HCT116 (cell line): ENCODE measurements around the gene TMEM214. TPM values are rescaled to one million over a fixed set of nuclear protein-coding genes. Genes with fewer than 3 reads are reported as not detected.

Experiments
- ATAC-seq: fragments of 200-7000 bp; cut with Tn5 transposase; 2 replicates; pipeline ENCODE4 v1.9.1; 2020; ENCODE audit warnings: mild to moderate bottlenecking, moderate library complexity
- BruUV-seq: library from RNA; stranded (reverse); fragments of 400-500 nt; replicated peaks from 2 replicates; lab custom pipeline; 2021; lab: Mats Ljungman, UMichigan
- CTCF ChIA-PET: fragments of 300-600 bp; sonication (Branson Sonifier 250); formaldehyde crosslinking; loops from one replicate; lab custom pipeline; 2021; ENCODE audit warnings: antibody characterized with exemption; lab: Charles Lee
- POLR2A ChIA-PET: fragments of 300-600, 350-600 bp; sonication (Branson Sonifier 250); formaldehyde crosslinking; loops from one replicate; lab custom pipeline; 2021; ENCODE audit warnings: antibody characterized with exemption; lab: Charles Lee
- RAD21 ChIA-PET, 2 experiments: fragments of 300-600 bp; sonication (Branson Sonifier 250); formaldehyde crosslinking; loops; one replicate each; lab custom pipeline; 2023; ENCODE audit warnings: low total read pairs in 2 of 2; ENCODE audit not compliant: uncharacterized antibody in 2 of 2, unreplicated experiment in 2 of 2, low non-redundant PET in 1 of 2; lab: Charles Lee
- DNase-seq: peaks from one replicate; pipeline ENCODE4 v3.0.0-alpha.2; 2010; ENCODE audit warnings: low read depth, low spot score
- H2AFZ ChIP-seq: fragments of 200-600 bp; shearing (Covaris generic), sonication (generic); 2 replicates; pipeline ENCODE4 v1.6.1; 2017; ENCODE audit warnings: low read depth, mixed run types, mixed read lengths, antibody characterized with exemption, low read length; ENCODE audit not compliant: poor library complexity, severe bottlenecking
- H3K27ac ChIP-seq: 2 replicates; pipeline ENCODE4 v1.5.1; 2012; ENCODE audit warnings: low read depth, low read length
- H3K27me3 ChIP-seq: fragments of 200-600 bp; sonication (generic); 2 replicates; pipeline ENCODE4 v1.6.1; 2016; ENCODE audit warnings: mixed run types, low read length, mixed read lengths; ENCODE audit not compliant: insufficient read depth
- H3K36me3 ChIP-seq, 2 experiments: fragments of 200-500 bp in 1 of 2; fragments of 200-600 bp in 1 of 2; sonication (Bioruptor generic) in 1 of 2; sonication (generic) in 1 of 2; 2 replicates each; pipeline versions ENCODE4 v1.5.1 to v1.6.1; 2014 to 2016; ENCODE audit warnings: low read length in 2 of 2, inconsistent platforms in 1 of 2, mixed read lengths in 1 of 2, mixed run types in 1 of 2; ENCODE audit not compliant: insufficient read depth in 2 of 2, control insufficient read depth in 1 of 2
- H3K4me1 ChIP-seq, 2 experiments: fragments of 200-600 bp in 1 of 2; sonication (generic) in 1 of 2; 2 replicates each; pipeline versions ENCODE4 v1.5.1 to v1.6.1; 2012 to 2017; ENCODE audit warnings: low read length in 2 of 2, inconsistent platforms in 1 of 2, mild to moderate bottlenecking in 1 of 2, mixed read lengths in 1 of 2, mixed run types in 1 of 2, moderate library complexity in 1 of 2; ENCODE audit not compliant: insufficient read depth in 2 of 2, control insufficient read depth in 1 of 2
- H3K4me2 ChIP-seq: fragments of 200-600 bp; sonication (generic); 2 replicates; pipeline ENCODE4 v1.6.1; 2017; ENCODE audit warnings: mixed run types, low read length, mixed read lengths
- H3K4me3 ChIP-seq, 2 experiments: fragments of 200-600 bp in 1 of 2; sonication (generic) in 1 of 2; replicated peaks in 1 of 2; 2 replicates each; pipeline ENCODE4 v1.5.1; 2011 to 2016; ENCODE audit warnings: low read length in 2 of 2, control low read depth in 1 of 2, low read depth in 1 of 2, mild to moderate bottlenecking in 1 of 2, mixed read lengths in 1 of 2, mixed run types in 1 of 2
- H3K79me2 ChIP-seq: fragments of 200-600 bp; sonication (generic); 2 replicates; pipeline ENCODE4 v1.6.1; 2017; ENCODE audit warnings: mild to moderate bottlenecking, mixed run types, low read length, moderate library complexity, mixed read lengths; ENCODE audit not compliant: insufficient read depth
- H3K9ac ChIP-seq: fragments of 200-600 bp; sonication (generic); 2 replicates; pipeline ENCODE4 v1.6.1; 2016; ENCODE audit warnings: low read length, mixed read lengths
- H3K9me2 ChIP-seq: fragments of 200-600 bp; sonication (generic), shearing (Covaris generic); 2 replicates; pipeline ENCODE4 v1.6.1; 2017; ENCODE audit warnings: mixed run types, mild to moderate bottlenecking, moderate library complexity; ENCODE audit not compliant: insufficient read depth
- H3K9me3 ChIP-seq, 2 experiments: fragments of 200-500 bp in 1 of 2; fragments of 200-600 bp in 1 of 2; sonication (Bioruptor generic) in 1 of 2; sonication (generic) in 1 of 2; 2 replicates each; pipeline ENCODE4 v1.6.1; 2014 to 2017; ENCODE audit warnings: low read length in 2 of 2, mixed read lengths in 2 of 2, inconsistent platforms in 1 of 2, low read depth in 1 of 2, mild to moderate bottlenecking in 1 of 2, mixed run types in 1 of 2, moderate library complexity in 1 of 2; ENCODE audit not compliant: control insufficient read depth in 1 of 2, insufficient read depth in 1 of 2
- H4K20me1 ChIP-seq: fragments of 200-600 bp; sonication (generic), shearing (Covaris generic); 2 replicates; pipeline ENCODE4 v1.6.1; 2017; ENCODE audit warnings: mixed run types, mild to moderate bottlenecking, moderate library complexity; ENCODE audit not compliant: insufficient read depth
- CBX3 ChIP-seq: IDR thresholded peaks from 2 replicates; pipeline ENCODE4 v1.6.1; 2012; ENCODE audit warnings: low read depth
- ELF1 ChIP-seq: IDR thresholded peaks from 2 replicates; pipeline ENCODE4 v1.6.1; 2012; ENCODE audit warnings: low read depth, borderline replicate concordance
- FOSL1 ChIP-seq: IDR thresholded peaks from 2 replicates; pipeline ENCODE4 v1.6.1; 2012; ENCODE audit warnings: low read depth
- POLR2AphosphoS5 ChIP-seq: IDR thresholded peaks from 2 replicates; pipeline ENCODE4 v1.6.1; 2011; ENCODE audit warnings: mild to moderate bottlenecking, low read depth, low read length, moderate library complexity
- SP1 ChIP-seq: IDR thresholded peaks from 2 replicates; pipeline ENCODE4 v1.6.1; 2012; ENCODE audit warnings: low read depth
- ZBTB33 ChIP-seq: IDR thresholded peaks from 2 replicates; pipeline ENCODE4 v1.6.1; 2011; ENCODE audit warnings: mild to moderate bottlenecking, low read length, moderate library complexity; ENCODE audit not compliant: insufficient replicate concordance; ENCODE audit errors: extremely low read depth
- ZFX ChIP-seq: fragments of 450-650 bp; IDR thresholded peaks from 2 replicates; pipeline ENCODE4 v1.6.1; 2017
- ZNF274 ChIP-seq: fragments of 200-500 bp; sonication (Bioruptor generic); IDR thresholded peaks from 2 replicates; pipeline ENCODE4 v1.6.1; 2014; ENCODE audit warnings: mild to moderate bottlenecking, low read depth, low read length, inconsistent platforms
- intact Hi-C: fragments of 100-400 bp; cut with micrococcal nuclease; formaldehyde crosslinking; loops from 2 replicates; pipeline ENCODE4 v1.10.0; 2022
- total RNA-seq: library from RNA; stranded (reverse); gene quantifications from one replicate; pipeline ENCODE4 v1.2.1, GENCODE V29; 2021; ENCODE audit not compliant: unreplicated experiment
- TF ChIP-seq, protein P1 (sequence below): IDR thresholded peaks from 2 replicates; pipeline ENCODE4 v1.6.1; 2012

The TMEM214 gene
- total RNA-seq, 1 experiment from 2014 or later: 69.8 TPM

DNA sequence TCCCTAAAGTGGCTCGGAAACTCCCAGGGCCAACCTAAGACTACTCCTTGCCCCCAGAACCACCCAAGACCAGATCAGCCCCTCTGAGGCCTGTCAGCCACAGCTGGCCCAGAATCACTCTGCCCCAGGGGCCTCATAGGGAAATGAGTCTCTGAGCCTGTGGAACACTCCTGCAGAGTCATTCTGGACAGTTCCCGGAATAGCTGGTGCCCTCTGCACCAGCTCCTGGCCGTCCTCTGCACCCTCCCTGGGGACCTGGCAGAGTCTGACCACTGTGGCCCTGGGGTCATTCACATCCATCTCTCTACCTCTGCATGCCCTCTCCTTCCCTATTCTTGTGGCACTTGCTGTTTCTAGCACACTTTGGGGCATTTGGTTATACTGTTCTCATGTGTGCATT, 14.6 kb upstream of the TMEM214 start:
- CTCF ChIA-PET: interaction anchor here (1.4 to 7.7 kb wide), 3 partner anchors 56 to 172 kb away, joined by 3 to 154 read pairs (median 7); no protein-coding TSS in a partner anchor

GRCh38 chr2:27019459-27019858, 13.3 kb upstream of the TMEM214 start:
- no peak for ATAC-seq
- ChIA-PET CTCF (interaction anchor here (1.4 to 7.7 kb wide), 3 partner anchors 57 to 173 kb away, joined by 3 to 154 read pairs (median 7); no protein-coding TSS in a partner anchor), POLR2A (no interaction called here), RAD21 (no interaction called here)
- no peaks in the 10 kb centered on the region for H4K20me1 ChIP-seq
- H3K79me2 ChIP-seq: peaks cover 3% of the 10 kb centered on the region; the same call in 1 of the 2 replicates
- H3K4me3 ChIP-seq: no peak overlapping the region
- no peak overlapping the region for H3K4me2 ChIP-seq
- peaks cover 31 to 49% of the 10 kb centered on the region in 2 experiments for H3K4me1 ChIP-seq
- TF ChIP-seq CBX3 (no peak), ELF1 (no peak), ZBTB33 (no peak), FOSL1 (no peak), ZNF274 (no peak), SP1 (no peak)
- TF ChIP-seq, protein P1, sequence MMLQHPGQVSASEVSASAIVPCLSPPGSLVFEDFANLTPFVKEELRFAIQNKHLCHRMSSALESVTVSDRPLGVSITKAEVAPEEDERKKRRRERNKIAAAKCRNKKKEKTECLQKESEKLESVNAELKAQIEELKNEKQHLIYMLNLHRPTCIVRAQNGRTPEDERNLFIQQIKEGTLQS: no peak
- no peak overlapping the region for H2AFZ ChIP-seq
- DNase-seq: no peak
- intact Hi-C loops: no loop called here
- H3K36me3 ChIP-seq: peaks cover 0 to 3% of the 10 kb centered on the region in 2 experiments; a peak in 1 of 4 replicates
- BruUV-seq: no TSS peak
- H3K27ac ChIP-seq: no peak overlapping the region
- no peaks in the 10 kb centered on the region for H3K9me3 ChIP-seq
- H3K27me3 ChIP-seq: no peaks in the 10 kb centered on the region
- no peak overlapping the region for H3K9ac ChIP-seq
- H3K9me2 ChIP-seq: no peaks in the 10 kb centered on the region

More for the DNA sequence above, 14.6 kb upstream of the TMEM214 start:
- ATAC-seq: no peak
- TF ChIP-seq ZFX (no peak), POLR2AphosphoS5 (0 out of 2 replicates have a peak, but pooled peaks have one; percentile 14)
- Histone ChIP-seq H3K9ac (no peak overlapping the region), H3K4me3 (no peak overlapping the region), H3K27ac (no peak overlapping the region), H3K27me3 (no peaks in the 10 kb centered on the region), H3K4me2 (no peak overlapping the region), H3K36me3 (no peaks in the 10 kb centered on the region), H3K4me1 (peaks cover 31 to 49% of the 10 kb centered on the region in 2 experiments), H3K79me2 (peaks cover 3% of the 10 kb centered on the region; the same call in 1 of the 2 replicates), H2AFZ (no peak overlapping the region), H4K20me1 (no peaks in the 10 kb centered on the region), H3K9me2 (no peaks in the 10 kb centered on the region), H3K9me3 (no peaks in the 10 kb centered on the region)
- intact Hi-C loops: no loop called here
- ChIA-PET RAD21 (interaction anchor here in 1 of 2 experiments (0.9 kb wide), 1 partner anchor 56 kb away, joined by 4 read pairs; no protein-coding TSS in a partner anchor), POLR2A (no interaction called here)
- DNase-seq: no peak
- BruUV-seq: no TSS peak
